Measurements from ENCODE around the gene SSBP1.

GRCh38 chr7:141701489-141702046 lies 36.6 kb upstream of the SSBP1 start:
- TF ChIP-seq, protein P1, sequence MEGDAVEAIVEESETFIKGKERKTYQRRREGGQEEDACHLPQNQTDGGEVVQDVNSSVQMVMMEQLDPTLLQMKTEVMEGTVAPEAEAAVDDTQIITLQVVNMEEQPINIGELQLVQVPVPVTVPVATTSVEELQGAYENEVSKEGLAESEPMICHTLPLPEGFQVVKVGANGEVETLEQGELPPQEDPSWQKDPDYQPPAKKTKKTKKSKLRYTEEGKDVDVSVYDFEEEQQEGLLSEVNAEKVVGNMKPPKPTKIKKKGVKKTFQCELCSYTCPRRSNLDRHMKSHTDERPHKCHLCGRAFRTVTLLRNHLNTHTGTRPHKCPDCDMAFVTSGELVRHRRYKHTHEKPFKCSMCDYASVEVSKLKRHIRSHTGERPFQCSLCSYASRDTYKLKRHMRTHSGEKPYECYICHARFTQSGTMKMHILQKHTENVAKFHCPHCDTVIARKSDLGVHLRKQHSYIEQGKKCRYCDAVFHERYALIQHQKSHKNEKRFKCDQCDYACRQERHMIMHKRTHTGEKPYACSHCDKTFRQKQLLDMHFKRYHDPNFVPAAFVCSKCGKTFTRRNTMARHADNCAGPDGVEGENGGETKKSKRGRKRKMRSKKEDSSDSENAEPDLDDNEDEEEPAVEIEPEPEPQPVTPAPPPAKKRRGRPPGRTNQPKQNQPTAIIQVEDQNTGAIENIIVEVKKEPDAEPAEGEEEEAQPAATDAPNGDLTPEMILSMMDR (IDR thresholded peaks at IDR 0.05): no peak
- no peak for TF ChIP-seq EP300 (IDR thresholded peaks at IDR 0.05)

Measured in tibial nerve (tissue), 4 donors.